ENCODE data around the gene LUC7L. TPM values are rescaled to one million over a fixed set of nuclear protein-coding genes. Genes with fewer than 3 reads are reported as not detected.

Gene LUC7L
- total RNA-seq, 4 donors from 2014 or later = 85.1 to 316 (median 153) TPM

- H3K27me3 ChIP-seq = peaks cover 45% of the 10 kb centered on the region
- DNase-seq = no peak
- peak; percentile 91 to 99 (median 98) for TF ChIP-seq CTCF (IDR thresholded peaks at IDR 0.05)
- TF ChIP-seq POLR2A (IDR thresholded peaks at IDR 0.05) = peak; percentile 5
- no peak for TF ChIP-seq POLR2AphosphoS5 (IDR thresholded peaks at IDR 0.05)
- no peaks in the 10 kb centered on the region for H3K9me3 ChIP-seq
- H3K4me1 ChIP-seq = peaks cover 12 to 24% (median 20%) of the 10 kb centered on the region in 4 donors
- no peak overlapping the region for H3K27ac ChIP-seq
- in situ Hi-C loops (cut with MboI; ENCODE audit: low pct_ligation_motif_present in 1 of 4, low pct_unique_long_range_greater_than_20kb in 1 of 4, low sequenced_read_pairs in 3 of 4) = loop anchor here in 1 of 4 donors (5.0 kb wide), 1 partner anchor 74 kb away; no protein-coding TSS in a partner anchor
- 8% methylated on average over 22 of the region's 22 CpGs; no CpG with 5 or more reads in 1 of the 2 donors for WGBS, 2 donors (ENCODE audit: low coverage in 1 of 2)
- no peaks in the 10 kb centered on the region for H3K36me3 ChIP-seq
- intact Hi-C loops (cut with DNase I; ENCODE audit: low total_unique reads) = loop anchor here (5.0 kb wide), 1 partner anchor 74 kb away; no protein-coding TSS in a partner anchor
- H3K4me3 ChIP-seq = peak overlapping the region in 1 of 4 donors; percentile 41
These were observed 47.7 kb downstream of the LUC7L start for GRCh38 chr16:181565-182021.

- Histone ChIP-seq H3K27me3 (peaks cover 47% of the 10 kb centered on the region), H3K4me3 (peak overlapping the region in 2 of 4 donors; percentile 22 to 41), H3K27ac (no peak overlapping the region), H3K9me3 (no peaks in the 10 kb centered on the region), H3K36me3 (no peaks in the 10 kb centered on the region), H3K4me1 (peaks cover 12 to 26% (median 20%) of the 10 kb centered on the region in 4 donors)
- in situ Hi-C loops (cut with MboI; ENCODE audit: low pct_ligation_motif_present in 1 of 4, low pct_unique_long_range_greater_than_20kb in 1 of 4, low sequenced_read_pairs in 3 of 4) = loop anchor here in 1 of 4 donors (5.0 kb wide), 1 partner anchor 74 kb away; no protein-coding TSS in a partner anchor
- intact Hi-C loops (cut with DNase I; ENCODE audit: low total_unique reads) = loop anchor here (5.0 kb wide), 1 partner anchor 74 kb away; no protein-coding TSS in a partner anchor
- TF ChIP-seq POLR2AphosphoS5 (IDR thresholded peaks at IDR 0.05) (peak in 1 of 3 donors; percentile 53), CTCF (IDR thresholded peaks at IDR 0.05) (no peak), POLR2A (IDR thresholded peaks at IDR 0.05) (peak; percentile 5)
- DNase-seq = peak; percentile 82
- 1% methylated on average over 65 of the region's 89 CpGs; no CpG with 5 or more reads in 1 of the 2 donors for WGBS, 2 donors (ENCODE audit: low coverage in 1 of 2)
These were observed 48.3 kb downstream of the LUC7L start for GRCh38 chr16:180681-181564.

GRCh38 chr16:180101-180675 is 49.1 kb downstream of the LUC7L start, which contains the start of gene HBQ1:
Gene HBQ1 (plus strand): TSS chr16:180459. CDS start chr16:180487, 28 bp downstream.
- TF ChIP-seq CTCF (IDR thresholded peaks at IDR 0.05) (no peak), EP300 (IDR thresholded peaks at IDR 0.05; ENCODE audit: low read depth) (no peak), POLR2A (IDR thresholded peaks at IDR 0.05) (no peak), POLR2AphosphoS5 (IDR thresholded peaks at IDR 0.05) (no peak)
- Histone ChIP-seq H3K4me3 (peak within 1 kb of the TSS in 2 of 4 donors; percentile 22 to 41), H3K27me3 (peaks cover 55% of the 10 kb centered on the region), H3K9me3 (no peaks in the 10 kb centered on the region), H3K27ac (no peak within 1 kb of the TSS), H3K4me1 (peaks cover 12 to 27% (median 20%) of the 10 kb centered on the region in 4 donors), H3K36me3 (no peaks in the 10 kb centered on the region)
- WGBS, 2 donors (ENCODE audit: low coverage in 1 of 2) = 26% methylated on average over 26 of the region's 59 CpGs; no CpG with 5 or more reads in 1 of the 2 donors
- intact Hi-C loops (cut with DNase I; ENCODE audit: low total_unique reads) = loop anchor here (5.0 kb wide), 1 partner anchor 73 kb away; no protein-coding TSS in a partner anchor
- in situ Hi-C loops (cut with MboI; ENCODE audit: low pct_ligation_motif_present in 1 of 4, low pct_unique_long_range_greater_than_20kb in 1 of 4, low sequenced_read_pairs in 3 of 4) = loop anchor here in 1 of 4 donors (5.0 kb wide), 1 partner anchor 73 kb away; no protein-coding TSS in a partner anchor
- DNase-seq = no peak
